Astrocyte of the cerebellum (primary cell): Measurements from ENCODE around the gene LMF1.

Experiments
- DNase-seq: peaks from one replicate; pipeline ENCODE4 v3.0.0-alpha.2; 2011; ENCODE audit warnings: low read depth
- H3K4me3 ChIP-seq: 2 replicates; pipeline ENCODE4 v1.5.1; 2011; ENCODE audit warnings: mild to moderate bottlenecking, low read depth, low read length, moderate library complexity
- in situ Hi-C: cut with HindIII; loops from 2 replicates; pipeline ENCODE4 v1.10.0; 2017; ENCODE audit warnings: low sequenced_read_pairs
- TF ChIP-seq, protein P1 (sequence below): IDR thresholded peaks from 2 replicates; pipeline ENCODE4 v1.5.1; 2012; ENCODE audit warnings: low read length, low read depth, moderate library complexity, mild to moderate bottlenecking; ENCODE audit errors: missing control alignments

Gene LMF1

DNA sequence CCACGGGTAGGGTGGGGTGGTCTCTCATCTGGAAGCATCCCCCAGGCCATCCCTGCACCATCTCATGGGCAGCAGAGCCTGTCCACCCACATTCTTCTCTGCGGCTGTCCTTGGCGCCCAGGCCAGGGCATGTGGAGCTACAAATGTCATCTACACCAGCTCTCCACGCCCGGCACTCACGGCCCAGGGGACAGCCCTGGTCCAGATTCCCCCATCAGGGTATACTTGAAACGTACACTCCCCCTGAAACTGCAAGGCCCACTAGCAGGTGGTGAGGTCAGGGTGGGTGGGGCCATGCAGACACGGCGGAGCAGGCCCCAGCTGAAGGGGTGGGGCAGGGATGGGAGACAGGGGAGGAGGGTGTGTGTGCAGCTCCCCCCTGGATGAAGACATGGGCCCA is 7.6 kb upstream of the LMF1 start:
- TF ChIP-seq, protein P1, sequence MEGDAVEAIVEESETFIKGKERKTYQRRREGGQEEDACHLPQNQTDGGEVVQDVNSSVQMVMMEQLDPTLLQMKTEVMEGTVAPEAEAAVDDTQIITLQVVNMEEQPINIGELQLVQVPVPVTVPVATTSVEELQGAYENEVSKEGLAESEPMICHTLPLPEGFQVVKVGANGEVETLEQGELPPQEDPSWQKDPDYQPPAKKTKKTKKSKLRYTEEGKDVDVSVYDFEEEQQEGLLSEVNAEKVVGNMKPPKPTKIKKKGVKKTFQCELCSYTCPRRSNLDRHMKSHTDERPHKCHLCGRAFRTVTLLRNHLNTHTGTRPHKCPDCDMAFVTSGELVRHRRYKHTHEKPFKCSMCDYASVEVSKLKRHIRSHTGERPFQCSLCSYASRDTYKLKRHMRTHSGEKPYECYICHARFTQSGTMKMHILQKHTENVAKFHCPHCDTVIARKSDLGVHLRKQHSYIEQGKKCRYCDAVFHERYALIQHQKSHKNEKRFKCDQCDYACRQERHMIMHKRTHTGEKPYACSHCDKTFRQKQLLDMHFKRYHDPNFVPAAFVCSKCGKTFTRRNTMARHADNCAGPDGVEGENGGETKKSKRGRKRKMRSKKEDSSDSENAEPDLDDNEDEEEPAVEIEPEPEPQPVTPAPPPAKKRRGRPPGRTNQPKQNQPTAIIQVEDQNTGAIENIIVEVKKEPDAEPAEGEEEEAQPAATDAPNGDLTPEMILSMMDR = no peak
- DNase-seq = no peak
- no peak overlapping the region for H3K4me3 ChIP-seq
- in situ Hi-C loops = loop anchor here (5.0 to 10.0 kb wide), 3 partner anchors 66 to 264 kb away; partner anchors contain the start of gene METRN

DNA sequence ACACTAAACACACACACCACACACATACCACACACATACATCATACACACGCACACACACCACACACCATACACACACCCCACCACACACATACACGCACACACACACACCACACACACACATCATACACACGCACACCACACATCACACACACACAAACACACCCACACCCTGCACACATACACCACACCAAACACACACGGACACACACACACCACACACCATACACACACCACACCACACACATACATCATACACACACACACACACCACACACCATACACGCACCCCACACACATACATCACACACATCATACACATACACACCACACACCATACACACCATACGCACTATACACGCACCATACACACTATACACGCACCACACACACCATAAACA is 7.1 kb upstream of the LMF1 start:
- H3K4me3 ChIP-seq = no peak overlapping the region
- TF ChIP-seq, protein P1 = no peak
- no peak for DNase-seq
- in situ Hi-C loops = loop anchor here (5.0 to 10.0 kb wide), 3 partner anchors 66 to 263 kb away; partner anchors contain the start of gene METRN

DNA sequence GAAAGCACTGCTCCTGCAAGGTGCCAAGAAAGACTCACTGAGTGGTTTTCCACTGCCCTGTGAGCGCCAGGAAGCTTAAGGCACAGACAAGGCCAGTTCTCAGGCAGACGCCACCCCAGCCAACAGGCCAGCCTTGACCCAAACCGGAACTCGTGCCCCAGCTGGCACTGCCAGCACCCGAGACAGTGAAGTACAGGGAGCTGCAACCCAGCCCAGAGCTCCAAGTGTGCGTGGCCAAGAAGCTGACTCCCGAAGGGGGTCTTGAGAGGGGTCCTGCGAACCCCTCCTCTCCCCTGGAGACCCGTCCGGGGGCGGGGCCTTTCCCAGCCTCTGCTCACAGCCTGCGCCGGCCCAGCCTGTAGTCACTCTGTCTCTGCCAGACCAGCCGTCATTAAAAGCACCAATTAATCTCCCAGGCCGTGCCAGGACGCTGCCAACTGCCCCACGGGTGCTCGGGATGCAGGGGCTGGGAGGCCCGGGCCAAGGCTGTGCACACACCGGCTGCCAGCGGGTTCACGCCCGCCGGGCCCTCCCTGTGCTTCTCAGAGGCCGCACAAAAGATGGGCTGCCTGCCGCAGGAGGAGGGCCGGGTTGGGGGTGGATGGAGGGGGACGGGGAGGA is 6.4 kb upstream of the LMF1 start:
- in situ Hi-C loops = loop anchor here (5.0 to 10.0 kb wide), 3 partner anchors 65 to 262 kb away; partner anchors contain the start of gene METRN
- TF ChIP-seq, protein P1 = no peak
- DNase-seq = no peak
- no peak overlapping the region for H3K4me3 ChIP-seq

DNA sequence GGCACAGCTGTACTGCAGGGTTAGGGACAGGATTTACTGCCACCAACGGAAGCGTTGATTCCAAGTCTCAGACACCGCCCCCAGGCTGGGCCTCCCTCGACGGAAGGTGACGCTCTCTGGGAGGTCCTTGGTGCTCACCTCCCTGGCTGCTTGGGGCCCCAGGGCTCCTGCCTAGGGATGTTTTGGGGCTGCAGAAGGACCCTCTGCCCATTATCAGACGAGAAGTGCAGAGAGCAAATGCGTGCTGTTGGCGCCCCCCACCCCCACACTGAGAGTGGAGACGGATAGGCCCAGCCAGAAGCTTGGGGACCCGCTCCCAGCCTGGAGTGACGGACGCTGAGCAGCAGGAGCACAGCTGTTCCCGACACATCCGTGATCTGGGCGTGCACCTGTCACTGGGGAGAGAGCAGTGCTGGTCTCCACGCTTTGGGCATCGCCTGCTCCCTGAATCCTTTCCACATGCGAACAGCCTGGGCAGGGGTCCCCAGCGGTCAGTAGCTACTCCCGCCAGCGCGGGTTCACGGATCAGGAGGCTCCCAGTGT is 5.7 kb upstream of the LMF1 start:
- no peak for DNase-seq
- H3K4me3 ChIP-seq = no peak overlapping the region
- in situ Hi-C loops = loop anchor here (5.0 to 10.0 kb wide), 3 partner anchors 64 to 262 kb away; partner anchors contain the start of gene METRN
- TF ChIP-seq, protein P1 = no peak

DNA sequence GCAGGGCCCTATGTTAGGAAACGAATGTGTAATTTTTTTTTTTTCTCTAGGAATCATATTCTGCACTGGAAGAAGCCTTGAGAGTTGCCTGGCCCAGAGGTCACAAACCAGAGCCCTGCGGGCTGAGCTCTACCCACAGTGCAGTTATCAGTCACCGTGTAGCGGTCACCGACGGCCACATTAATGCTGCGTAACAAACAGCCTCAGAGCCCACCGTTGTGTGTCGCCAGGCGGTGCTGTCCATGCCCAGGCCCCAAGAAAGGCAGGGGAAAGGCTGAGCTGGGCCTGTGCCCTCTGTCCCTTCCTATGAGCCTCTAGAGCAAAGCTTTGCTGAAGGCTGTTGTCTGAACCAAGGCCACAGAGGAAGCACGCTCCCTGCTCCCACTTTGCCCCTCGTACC is 4.5 kb upstream of the LMF1 start:
- H3K4me3 ChIP-seq = no peak overlapping the region
- in situ Hi-C loops = loop anchor here (5.0 to 10.0 kb wide), 3 partner anchors 63 to 260 kb away; partner anchors contain the start of gene METRN
- no peak for DNase-seq
- TF ChIP-seq, protein P1 = no peak

DNA sequence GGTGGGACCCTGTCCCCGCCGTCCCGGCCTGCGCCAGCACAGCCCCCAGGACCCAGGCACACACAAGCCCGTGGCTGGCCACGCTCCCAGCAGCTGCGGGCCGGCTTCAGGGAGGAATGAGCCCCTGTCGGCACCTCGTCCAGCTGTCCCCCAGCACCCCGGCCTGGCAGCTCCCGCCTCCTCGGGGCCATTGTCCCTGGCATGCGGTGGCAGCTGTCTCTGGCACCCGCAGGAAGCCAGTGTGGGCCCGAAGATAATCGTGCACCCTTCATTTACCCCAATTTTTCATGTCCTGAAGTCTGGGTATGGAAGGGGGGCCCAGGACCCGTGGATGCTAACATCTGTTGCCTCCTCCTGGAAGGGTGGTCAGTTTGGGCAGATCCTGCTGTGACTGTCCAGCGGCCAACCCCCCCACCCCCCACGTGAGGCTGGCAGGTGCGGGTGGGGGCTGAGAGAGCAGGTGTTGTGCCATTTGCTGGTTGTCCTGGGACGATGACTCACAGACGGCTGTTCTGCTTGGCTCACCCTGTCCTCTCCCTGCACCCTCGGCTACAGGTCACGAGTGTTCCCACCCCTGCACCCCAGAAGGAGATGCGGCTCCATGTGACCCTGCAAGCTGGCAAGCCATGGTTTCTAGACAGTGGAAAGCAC is 4.0 kb upstream of the LMF1 start:
- H3K4me3 ChIP-seq = no peak overlapping the region
- in situ Hi-C loops = loop anchor here (5.0 to 10.0 kb wide), 3 partner anchors 62 to 260 kb away; partner anchors contain the start of gene METRN
- no peak for DNase-seq
- TF ChIP-seq, protein P1 = no peak
